HL-60 (cell line): Measurements from ENCODE around the gene NECTIN3.

Experiments
- DNase-seq, 2 experiments: peaks; one replicate each; pipeline ENCODE4 v3.0.0-alpha.2; 2010 to 2020; ENCODE audit warnings: low read depth in 1 of 2, low spot score in 1 of 2
- H3K27ac ChIP-seq: fragments of 250-450 bp; sonication (Bioruptor Pico); replicated peaks from 2 replicates; pipeline ENCODE4 v1.5.1; 2020; ENCODE audit warnings: mild to moderate bottlenecking, moderate library complexity
- H3K27me3 ChIP-seq: fragments of 250-450 bp; sonication (Bioruptor Pico); 2 replicates; pipeline ENCODE4 v1.5.1; 2021; ENCODE audit warnings: mild to moderate bottlenecking, moderate library complexity; ENCODE audit not compliant: insufficient read depth, poor library complexity, severe bottlenecking
- H3K4me3 ChIP-seq: replicated peaks from 2 replicates; pipeline ENCODE4 v1.5.1; 2011; ENCODE audit warnings: mild to moderate bottlenecking, control low read depth, low read length; ENCODE audit not compliant: insufficient read depth
- GABPA ChIP-seq: IDR thresholded peaks from 2 replicates; pipeline ENCODE4 v1.6.1; 2012; ENCODE audit warnings: low read depth
- POLR2AphosphoS5 ChIP-seq: IDR thresholded peaks from 2 replicates; pipeline ENCODE4 v1.6.1; 2012; ENCODE audit warnings: low read depth
- SPI1 ChIP-seq: IDR thresholded peaks from 2 replicates; pipeline ENCODE4 v1.6.1; 2012; ENCODE audit warnings: low read depth, mild to moderate bottlenecking, borderline replicate concordance
- TF ChIP-seq, protein P1 (sequence below): IDR thresholded peaks from one replicate; pipeline ENCODE4 v1.5.1; 2011; ENCODE audit warnings: low read length, control low read depth, inconsistent platforms; ENCODE audit not compliant: insufficient read depth
- TF ChIP-seq, protein P2 (sequence below): IDR thresholded peaks from 2 replicates; pipeline ENCODE4 v1.6.1; 2012; ENCODE audit warnings: low read depth; ENCODE audit not compliant: insufficient replicate concordance

NECTIN3 gene

GRCh38 chr3:111159391-111159790 is 87.8 kb downstream of the NECTIN3 start:
- no peak overlapping the region for H3K4me3 ChIP-seq
- no peak for DNase-seq

DNA sequence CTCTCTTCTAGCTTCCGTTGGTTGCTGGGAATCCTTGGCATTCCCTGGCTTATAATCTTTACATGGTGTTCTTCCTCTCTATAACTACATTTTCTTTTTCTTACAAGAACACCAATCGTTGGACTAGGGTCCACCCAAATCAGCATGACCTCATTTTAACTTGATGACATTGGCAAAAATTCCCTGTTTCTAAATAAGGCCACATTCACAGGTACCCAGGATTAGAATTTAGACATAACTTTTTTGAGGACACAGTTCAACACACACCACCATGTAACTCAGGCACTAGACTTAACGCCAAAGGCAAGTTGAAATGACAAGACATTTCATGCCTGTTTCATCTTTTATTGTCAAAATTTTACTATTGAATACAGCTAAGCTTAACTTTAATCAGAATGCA is 93.0 kb downstream of the NECTIN3 start:
- Histone ChIP-seq H3K27me3 (no peaks in the 10 kb centered on the region), H3K27ac (no peak overlapping the region), H3K4me3 (no peak overlapping the region)
- no peak for DNase-seq
- TF ChIP-seq, protein P1, sequence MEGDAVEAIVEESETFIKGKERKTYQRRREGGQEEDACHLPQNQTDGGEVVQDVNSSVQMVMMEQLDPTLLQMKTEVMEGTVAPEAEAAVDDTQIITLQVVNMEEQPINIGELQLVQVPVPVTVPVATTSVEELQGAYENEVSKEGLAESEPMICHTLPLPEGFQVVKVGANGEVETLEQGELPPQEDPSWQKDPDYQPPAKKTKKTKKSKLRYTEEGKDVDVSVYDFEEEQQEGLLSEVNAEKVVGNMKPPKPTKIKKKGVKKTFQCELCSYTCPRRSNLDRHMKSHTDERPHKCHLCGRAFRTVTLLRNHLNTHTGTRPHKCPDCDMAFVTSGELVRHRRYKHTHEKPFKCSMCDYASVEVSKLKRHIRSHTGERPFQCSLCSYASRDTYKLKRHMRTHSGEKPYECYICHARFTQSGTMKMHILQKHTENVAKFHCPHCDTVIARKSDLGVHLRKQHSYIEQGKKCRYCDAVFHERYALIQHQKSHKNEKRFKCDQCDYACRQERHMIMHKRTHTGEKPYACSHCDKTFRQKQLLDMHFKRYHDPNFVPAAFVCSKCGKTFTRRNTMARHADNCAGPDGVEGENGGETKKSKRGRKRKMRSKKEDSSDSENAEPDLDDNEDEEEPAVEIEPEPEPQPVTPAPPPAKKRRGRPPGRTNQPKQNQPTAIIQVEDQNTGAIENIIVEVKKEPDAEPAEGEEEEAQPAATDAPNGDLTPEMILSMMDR: no peak
- TF ChIP-seq SPI1: no peak
- no peak for TF ChIP-seq GABPA
- TF ChIP-seq POLR2AphosphoS5: no peak
- TF ChIP-seq, protein P2, sequence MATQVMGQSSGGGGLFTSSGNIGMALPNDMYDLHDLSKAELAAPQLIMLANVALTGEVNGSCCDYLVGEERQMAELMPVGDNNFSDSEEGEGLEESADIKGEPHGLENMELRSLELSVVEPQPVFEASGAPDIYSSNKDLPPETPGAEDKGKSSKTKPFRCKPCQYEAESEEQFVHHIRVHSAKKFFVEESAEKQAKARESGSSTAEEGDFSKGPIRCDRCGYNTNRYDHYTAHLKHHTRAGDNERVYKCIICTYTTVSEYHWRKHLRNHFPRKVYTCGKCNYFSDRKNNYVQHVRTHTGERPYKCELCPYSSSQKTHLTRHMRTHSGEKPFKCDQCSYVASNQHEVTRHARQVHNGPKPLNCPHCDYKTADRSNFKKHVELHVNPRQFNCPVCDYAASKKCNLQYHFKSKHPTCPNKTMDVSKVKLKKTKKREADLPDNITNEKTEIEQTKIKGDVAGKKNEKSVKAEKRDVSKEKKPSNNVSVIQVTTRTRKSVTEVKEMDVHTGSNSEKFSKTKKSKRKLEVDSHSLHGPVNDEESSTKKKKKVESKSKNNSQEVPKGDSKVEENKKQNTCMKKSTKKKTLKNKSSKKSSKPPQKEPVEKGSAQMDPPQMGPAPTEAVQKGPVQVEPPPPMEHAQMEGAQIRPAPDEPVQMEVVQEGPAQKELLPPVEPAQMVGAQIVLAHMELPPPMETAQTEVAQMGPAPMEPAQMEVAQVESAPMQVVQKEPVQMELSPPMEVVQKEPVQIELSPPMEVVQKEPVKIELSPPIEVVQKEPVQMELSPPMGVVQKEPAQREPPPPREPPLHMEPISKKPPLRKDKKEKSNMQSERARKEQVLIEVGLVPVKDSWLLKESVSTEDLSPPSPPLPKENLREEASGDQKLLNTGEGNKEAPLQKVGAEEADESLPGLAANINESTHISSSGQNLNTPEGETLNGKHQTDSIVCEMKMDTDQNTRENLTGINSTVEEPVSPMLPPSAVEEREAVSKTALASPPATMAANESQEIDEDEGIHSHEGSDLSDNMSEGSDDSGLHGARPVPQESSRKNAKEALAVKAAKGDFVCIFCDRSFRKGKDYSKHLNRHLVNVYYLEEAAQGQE: no peak

More at GRCh38 chr3:111159391-111159790, 87.8 kb downstream of the NECTIN3 start:
- Histone ChIP-seq H3K27ac (no peak overlapping the region), H3K27me3 (no peaks in the 10 kb centered on the region)
- no peak for TF ChIP-seq SPI1
- TF ChIP-seq, protein P2: no peak

- H3K27me3 ChIP-seq: no peaks in the 10 kb centered on the region
- no peak for DNase-seq
- H3K27ac ChIP-seq: no peak overlapping the region
- TF ChIP-seq, protein P2: no peak
- TF ChIP-seq, protein P1: no peak
- TF ChIP-seq POLR2AphosphoS5: no peak
- no peak for TF ChIP-seq SPI1
- no peak for TF ChIP-seq GABPA
- no peak overlapping the region for H3K4me3 ChIP-seq
Observed at GRCh38 chr3:111165411-111165810, 93.8 kb downstream of the NECTIN3 start.
